Mesodermal cell (in vitro differentiated cells): ENCODE data around the gene CAMK1D.

Experiments used
- H3K27ac ChIP-seq: 2 replicates; pipeline ENCODE4 v1.7.0; 2013; ENCODE audit warnings: mild to moderate bottlenecking, low read depth, low read length, moderate library complexity; ENCODE audit not compliant: severe bottlenecking
- H3K36me3 ChIP-seq: 2 replicates; pipeline ENCODE4 v1.7.1; 2013; ENCODE audit warnings: mild to moderate bottlenecking, low read length, moderate library complexity; ENCODE audit not compliant: control insufficient read depth, insufficient read depth
- H3K4me1 ChIP-seq: one replicate; pipeline ENCODE4 v1.7.1; 2013; ENCODE audit warnings: mild to moderate bottlenecking, low read length; ENCODE audit not compliant: insufficient read depth, control insufficient read depth, poor library complexity, severe bottlenecking
- H3K4me3 ChIP-seq: 2 replicates; pipeline ENCODE4 v1.7.0; 2013; ENCODE audit warnings: low read length, control low read depth, mild to moderate bottlenecking; ENCODE audit not compliant: insufficient read depth, poor library complexity, severe bottlenecking; ENCODE audit errors: extremely low read depth
- H3K9me3 ChIP-seq: 2 replicates; pipeline ENCODE4 v1.7.1; 2013; ENCODE audit warnings: mild to moderate bottlenecking, low read length, moderate library complexity; ENCODE audit not compliant: control insufficient read depth
- WGBS, 2 experiments: methylation state at CpG; one replicate each; pipeline ENCODE4 v1.1.5; 2013; ENCODE audit warnings: missing lambda C conversion rate in 2 of 2; ENCODE audit not compliant: insufficient coverage in 2 of 2; 5-methylcytosine and 5-hydroxymethylcytosine counted together

The CAMK1D gene

GRCh38 chr10:12780634-12781601 is 431.6 kb downstream of the CAMK1D start:
- 92 to 93% methylated on average over 20 to 21 of the region's 22 CpGs for WGBS, 2 experiments
- no peak overlapping the region for H3K4me3 ChIP-seq
- H3K27ac ChIP-seq: no peak overlapping the region
- H3K9me3 ChIP-seq: no peaks in the 10 kb centered on the region
- no peaks in the 10 kb centered on the region for H3K36me3 ChIP-seq
- H3K4me1 ChIP-seq: no peaks in the 10 kb centered on the region

- Histone ChIP-seq H3K4me3 (no peak overlapping the region), H3K36me3 (no peaks in the 10 kb centered on the region), H3K9me3 (no peaks in the 10 kb centered on the region), H3K4me1 (no peaks in the 10 kb centered on the region), H3K27ac (peak overlapping the region; percentile 6)
- 75 to 90% methylated on average over 1 of the region's 1 CpG for WGBS, 2 experiments
These were observed 432.6 kb downstream of the CAMK1D start for GRCh38 chr10:12781976-12782375.

GRCh38 chr10:12782537-12782936 is 433.2 kb downstream of the CAMK1D start:
- H3K4me3 ChIP-seq: no peak overlapping the region
- no peaks in the 10 kb centered on the region for H3K4me1 ChIP-seq
- no peaks in the 10 kb centered on the region for H3K36me3 ChIP-seq
- WGBS, 2 experiments: 52 to 55% methylated on average over 5 of the region's 8 CpGs
- H3K27ac ChIP-seq: peak overlapping the region; percentile 6
- H3K9me3 ChIP-seq: no peaks in the 10 kb centered on the region

- H3K27ac ChIP-seq: no peak overlapping the region
- 87 to 96% methylated on average over 4 to 10 of the region's 10 CpGs for WGBS, 2 experiments
- H3K36me3 ChIP-seq: no peaks in the 10 kb centered on the region
These were observed 433.9 kb downstream of the CAMK1D start for GRCh38 chr10:12783293-12783692.

GRCh38 chr10:12784646-12785045 is 435.3 kb downstream of the CAMK1D start:
- H3K36me3 ChIP-seq: no peaks in the 10 kb centered on the region
- no peak overlapping the region for H3K27ac ChIP-seq
- H3K4me1 ChIP-seq: no peaks in the 10 kb centered on the region
- H3K9me3 ChIP-seq: no peaks in the 10 kb centered on the region
- WGBS, 2 experiments: 88% methylated on average over 5 to 6 of the region's 6 CpGs
- no peak overlapping the region for H3K4me3 ChIP-seq

More at GRCh38 chr10:12783293-12783692, 433.9 kb downstream of the CAMK1D start:
- Histone ChIP-seq H3K4me3 (no peak overlapping the region), H3K4me1 (no peaks in the 10 kb centered on the region), H3K9me3 (no peaks in the 10 kb centered on the region)

GRCh38 chr10:12785415-12785831 is 436.1 kb downstream of the CAMK1D start:
- H3K4me1 ChIP-seq: no peaks in the 10 kb centered on the region
- H3K9me3 ChIP-seq: no peaks in the 10 kb centered on the region
- WGBS, 2 experiments: 83 to 92% methylated on average over 11 to 12 of the region's 12 CpGs
- H3K4me3 ChIP-seq: no peak overlapping the region
- no peaks in the 10 kb centered on the region for H3K36me3 ChIP-seq
- H3K27ac ChIP-seq: no peak overlapping the region

GRCh38 chr10:12787297-12787696 is 437.9 kb downstream of the CAMK1D start:
- WGBS, 2 experiments: 91 to 96% methylated on average over 9 to 12 of the region's 12 CpGs
- Histone ChIP-seq H3K4me1 (no peaks in the 10 kb centered on the region), H3K4me3 (no peak overlapping the region), H3K27ac (no peak overlapping the region), H3K36me3 (no peaks in the 10 kb centered on the region), H3K9me3 (no peaks in the 10 kb centered on the region)

GRCh38 chr10:12788277-12788676 is 438.9 kb downstream of the CAMK1D start:
- Histone ChIP-seq H3K36me3 (no peaks in the 10 kb centered on the region), H3K4me3 (no peak overlapping the region), H3K9me3 (peaks cover 6% of the 10 kb centered on the region), H3K4me1 (no peaks in the 10 kb centered on the region), H3K27ac (no peak overlapping the region)
- 81 to 85% methylated on average over 4 to 10 of the region's 10 CpGs for WGBS, 2 experiments

GRCh38 chr10:12790270-12790669 is 440.9 kb downstream of the CAMK1D start:
- Histone ChIP-seq H3K4me3 (no peak overlapping the region), H3K9me3 (peaks cover 6% of the 10 kb centered on the region), H3K4me1 (no peaks in the 10 kb centered on the region), H3K36me3 (no peaks in the 10 kb centered on the region), H3K27ac (no peak overlapping the region)
- 70 to 90% methylated on average over 1 to 2 of the region's 3 CpGs for WGBS, 2 experiments

GRCh38 chr10:12791728-12792127 is 442.4 kb downstream of the CAMK1D start:
- no peak overlapping the region for H3K27ac ChIP-seq
- no peak overlapping the region for H3K4me3 ChIP-seq
- H3K9me3 ChIP-seq: peaks cover 6% of the 10 kb centered on the region
- WGBS, 2 experiments: 86% methylated on average over 1 of the region's 1 CpG; no CpG with 5 or more reads in 1 of the 2 experiments
- H3K36me3 ChIP-seq: no peaks in the 10 kb centered on the region
- H3K4me1 ChIP-seq: no peaks in the 10 kb centered on the region
